ENCODE data around the gene WNT10A. TPM values are rescaled to one million over a fixed set of nuclear protein-coding genes. Genes with fewer than 3 reads are reported as not detected.
A peak's percentile ranks its signal among the peaks of the same experiment; 100 is the strongest.

Gene WNT10A
- total RNA-seq, 1 experiment from 2014 or later = not detected

- DNase-seq (ENCODE audit: low spot score) = peak; percentile 52
These were observed 4.0 kb upstream of the WNT10A start for GRCh38 chr2:218876562-218877219.

GRCh38 chr2:218877331-218877730, 3.3 kb upstream of the WNT10A start:
- DNase-seq (ENCODE audit: low spot score) = no peak

- DNase-seq (ENCODE audit: low spot score) = no peak
These were observed 2.8 kb upstream of the WNT10A start for GRCh38 chr2:218877891-218878290.

- no peak for DNase-seq (ENCODE audit: low spot score)
These were observed 2.2 kb upstream of the WNT10A start for GRCh38 chr2:218878486-218878885.

- DNase-seq (ENCODE audit: low spot score) = no peak
These were observed 1.5 kb upstream of the WNT10A start for GRCh38 chr2:218878926-218879761.

- DNase-seq (ENCODE audit: low spot score) = no peak
These were observed 913 bp upstream of the WNT10A start for GRCh38 chr2:218879776-218880101.

GRCh38 chr2:218880859-218881594, 375 bp downstream of the WNT10A start:
- DNase-seq (ENCODE audit: low spot score) = no peak

- no peak for DNase-seq (ENCODE audit: low spot score)
These were observed 1.2 kb downstream of the WNT10A start for GRCh38 chr2:218881744-218882460.

GRCh38 chr2:218882461-218882816, 1.8 kb downstream of the WNT10A start:
- DNase-seq (ENCODE audit: low spot score) = no peak

GRCh38 chr2:218882866-218883366, 2.3 kb downstream of the WNT10A start:
- no peak for DNase-seq (ENCODE audit: low spot score)

- DNase-seq (ENCODE audit: low spot score) = no peak
These were observed 3.1 kb downstream of the WNT10A start for GRCh38 chr2:218883491-218884490.

- no peak for DNase-seq (ENCODE audit: low spot score)
These were observed 3.9 kb downstream of the WNT10A start for GRCh38 chr2:218884519-218884918.

- DNase-seq (ENCODE audit: low spot score) = no peak
These were observed 5.6 kb downstream of the WNT10A start for GRCh38 chr2:218885981-218886947.

GRCh38 chr2:218887079-218887478, 6.4 kb downstream of the WNT10A start:
- DNase-seq (ENCODE audit: low spot score) = no peak

- no peak for DNase-seq (ENCODE audit: low spot score)
These were observed 7.7 kb downstream of the WNT10A start for GRCh38 chr2:218888341-218888740.

GRCh38 chr2:218889937-218890336, 9.3 kb downstream of the WNT10A start:
- no peak for DNase-seq (ENCODE audit: low spot score)

- DNase-seq (ENCODE audit: low spot score) = no peak
These were observed 9.7 kb downstream of the WNT10A start for GRCh38 chr2:218890369-218890768.

GRCh38 chr2:218891275-218892135, 10.9 kb downstream of the WNT10A start:
- DNase-seq (ENCODE audit: low spot score) = no peak

Measured in H4 (cell line).